Mononuclear cell (primary cell): Measurements from ENCODE around the gene GPR39. TPM values are rescaled to one million over a fixed set of nuclear protein-coding genes. Genes with fewer than 3 reads are reported as not detected.
"Not testable (repeated sequence)": the region's sequence is repeated elsewhere in the genome, so short reads cannot be mapped to it uniquely, and the experiment has no call there.

Experiments
- H3K27me3 ChIP-seq: 2 replicates; pipeline ENCODE4 v1.6.0; 2011; ENCODE audit warnings: low read length, control low read depth; ENCODE audit not compliant: insufficient read depth
- H3K4me1 ChIP-seq: 2 replicates; pipeline ENCODE4 v1.5.1; 2011; ENCODE audit warnings: mild to moderate bottlenecking, low read length, control low read depth; ENCODE audit not compliant: insufficient read depth
- H3K4me3 ChIP-seq: 2 replicates; pipeline ENCODE4 v1.5.1; 2011; ENCODE audit warnings: mild to moderate bottlenecking, low read length, moderate library complexity
- H3K9me3 ChIP-seq: 2 replicates; pipeline ENCODE4 v1.5.1; 2011; ENCODE audit warnings: low read depth, mild to moderate bottlenecking, control low read depth, low read length
- total RNA-seq: library from RNA; depleted of rRNA; stranded (reverse); fragments of >200 nt; gene quantifications from one replicate; pipeline ENCODE4 v1.2.3, GENCODE V29; 2012

GPR39 gene
- total RNA-seq, 1 donor: not detected

- not testable (repeated sequence) for H3K27me3 ChIP-seq, H3K4me1 ChIP-seq, H3K9me3 ChIP-seq, H3K4me3 ChIP-seq
Observed at GRCh38 chr2:132537061-132537460, 120.5 kb downstream of the GPR39 start.

DNA sequence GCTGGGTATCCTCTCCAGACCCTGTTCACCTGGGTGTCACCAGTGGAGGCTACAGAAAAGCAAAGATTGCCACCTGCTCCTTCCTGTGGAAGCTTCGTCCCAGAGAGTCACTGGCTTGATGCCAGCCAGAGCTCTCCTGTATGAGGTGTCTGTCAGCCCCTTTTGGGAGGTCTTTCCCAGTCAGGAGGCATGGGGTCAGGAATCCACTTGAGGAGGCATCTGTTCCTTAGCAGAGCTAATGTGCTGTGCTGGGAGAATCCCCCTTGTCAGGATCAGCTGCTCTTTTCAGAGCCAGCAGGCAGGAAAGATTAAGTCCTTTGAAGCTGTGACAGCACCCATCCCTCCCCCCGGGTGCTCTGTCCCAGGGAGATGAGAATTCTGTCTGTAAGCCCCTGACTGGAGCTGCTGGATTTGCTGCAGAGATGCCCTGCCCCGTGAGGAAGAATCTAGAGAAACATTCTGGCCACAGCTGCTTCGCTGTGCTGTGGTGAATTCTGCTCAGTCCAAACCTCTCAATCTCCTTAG lies 121.8 kb downstream of the GPR39 start:
- Histone ChIP-seq H3K9me3 (no peaks in the 10 kb centered on the region), H3K4me1 (no peaks in the 10 kb centered on the region), H3K4me3 (no peak overlapping the region), H3K27me3 (no peaks in the 10 kb centered on the region)

- no peaks in the 10 kb centered on the region for H3K9me3 ChIP-seq
- H3K27me3 ChIP-seq: no peaks in the 10 kb centered on the region
- no peaks in the 10 kb centered on the region for H3K4me1 ChIP-seq
- H3K4me3 ChIP-seq: no peak overlapping the region
Observed at GRCh38 chr2:132540166-132540565, 123.6 kb downstream of the GPR39 start.

DNA sequence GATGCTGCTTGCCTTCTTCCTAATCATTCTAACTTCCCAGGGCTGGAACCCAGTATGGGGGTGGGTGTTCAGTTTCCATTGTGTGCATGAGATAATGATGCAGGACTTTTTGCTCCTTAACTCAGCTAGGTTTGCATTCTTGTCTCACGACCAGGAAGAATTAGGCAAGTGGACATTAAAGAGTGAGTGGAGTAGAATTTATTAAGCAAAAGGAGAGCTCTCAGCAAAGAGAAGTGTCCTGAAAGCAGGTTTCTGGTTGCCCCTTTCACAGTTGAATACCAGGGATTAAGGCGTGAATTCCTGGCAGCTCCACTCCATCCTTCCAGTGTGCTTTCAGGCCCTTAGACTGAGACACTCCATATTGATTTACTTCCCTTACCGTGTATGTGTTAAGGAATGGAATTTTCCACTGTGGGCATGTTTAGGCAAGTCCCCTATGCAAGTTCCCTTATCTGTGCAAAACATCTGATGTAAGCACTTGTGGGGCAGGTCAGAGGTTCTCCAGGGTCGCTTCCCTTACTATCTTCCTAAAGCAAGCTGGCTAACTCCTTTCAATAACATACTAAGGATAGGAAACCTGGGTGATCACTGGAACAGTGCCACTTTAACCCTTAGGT lies 126.5 kb downstream of the GPR39 start:
- Histone ChIP-seq H3K9me3 (no peaks in the 10 kb centered on the region), H3K4me1 (no peaks in the 10 kb centered on the region), H3K27me3 (no peaks in the 10 kb centered on the region), H3K4me3 (no peak overlapping the region)

DNA sequence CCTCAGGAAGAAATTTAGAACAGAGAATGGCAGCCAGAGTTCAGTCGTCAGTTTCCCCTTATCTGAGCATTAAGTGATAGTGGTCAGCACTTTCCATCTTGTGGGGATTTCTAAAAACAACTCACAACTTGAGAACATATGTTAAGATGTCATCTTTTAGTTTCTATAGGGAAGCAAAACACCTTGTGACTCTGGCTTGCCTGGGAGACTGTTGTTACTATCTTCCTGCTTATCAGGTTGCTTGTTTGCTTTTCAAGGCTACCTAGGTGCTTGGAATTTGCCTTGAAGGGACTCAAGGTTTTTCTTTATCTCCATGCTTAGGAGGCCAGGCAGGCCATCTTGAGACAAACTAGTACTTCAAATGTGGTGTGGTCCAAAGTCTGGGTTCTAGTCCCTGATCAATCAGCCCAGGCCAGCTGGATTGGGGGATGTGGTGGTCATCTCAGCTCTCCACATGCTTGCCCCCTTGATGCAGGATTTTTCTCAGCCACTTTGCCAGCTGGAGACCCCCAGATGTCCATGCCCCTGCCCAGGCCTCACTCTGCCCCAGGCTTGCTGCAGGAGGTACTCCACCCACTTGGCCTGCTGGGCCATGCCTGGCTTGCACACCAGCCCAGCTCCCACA lies 127.5 kb downstream of the GPR39 start:
- Histone ChIP-seq H3K27me3 (no peaks in the 10 kb centered on the region), H3K4me1 (no peaks in the 10 kb centered on the region), H3K4me3 (no peak overlapping the region), H3K9me3 (no peaks in the 10 kb centered on the region)

GRCh38 chr2:132547090-132547687 lies 130.6 kb downstream of the GPR39 start:
- Histone ChIP-seq H3K27me3 (no peaks in the 10 kb centered on the region), H3K4me3 (no peak overlapping the region), H3K4me1 (no peaks in the 10 kb centered on the region), H3K9me3 (no peaks in the 10 kb centered on the region)

DNA sequence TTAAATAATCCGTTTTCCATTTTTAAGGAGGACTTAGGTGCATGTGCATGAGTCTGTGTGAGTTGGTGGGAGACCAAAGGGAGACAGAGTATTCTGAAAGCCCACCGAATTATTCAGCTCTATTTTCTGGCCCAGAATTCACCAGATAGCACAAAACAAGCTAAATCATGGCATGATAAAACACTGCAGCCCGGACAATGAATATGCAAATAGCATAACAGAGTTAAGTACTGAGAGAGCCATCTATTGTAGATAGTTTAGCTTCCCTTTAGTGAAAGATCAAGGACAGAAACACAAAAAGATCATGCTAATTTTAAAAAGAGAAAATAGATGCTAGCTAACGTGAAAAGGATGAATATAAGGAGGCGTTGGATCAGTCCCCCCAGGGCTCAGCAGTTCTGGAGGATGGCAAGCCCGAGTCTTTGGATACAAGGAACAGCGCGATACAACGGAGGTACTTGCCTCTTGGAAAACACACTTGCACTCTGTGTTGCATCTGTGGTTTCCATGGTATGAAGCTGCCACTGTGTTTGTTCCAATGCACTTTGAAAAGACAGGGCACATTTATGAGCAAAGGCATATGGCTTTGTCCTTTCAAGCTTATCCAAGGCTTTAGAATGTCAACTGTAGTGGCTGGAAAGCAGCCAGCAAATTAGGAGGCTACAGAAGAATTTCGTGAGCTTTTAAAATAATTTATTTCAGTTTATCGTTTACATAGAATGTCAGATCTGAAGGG lies 133.5 kb downstream of the GPR39 start:
- no peak overlapping the region for H3K4me3 ChIP-seq
- H3K4me1 ChIP-seq: no peaks in the 10 kb centered on the region
- H3K27me3 ChIP-seq: no peaks in the 10 kb centered on the region
- H3K9me3 ChIP-seq: no peaks in the 10 kb centered on the region

DNA sequence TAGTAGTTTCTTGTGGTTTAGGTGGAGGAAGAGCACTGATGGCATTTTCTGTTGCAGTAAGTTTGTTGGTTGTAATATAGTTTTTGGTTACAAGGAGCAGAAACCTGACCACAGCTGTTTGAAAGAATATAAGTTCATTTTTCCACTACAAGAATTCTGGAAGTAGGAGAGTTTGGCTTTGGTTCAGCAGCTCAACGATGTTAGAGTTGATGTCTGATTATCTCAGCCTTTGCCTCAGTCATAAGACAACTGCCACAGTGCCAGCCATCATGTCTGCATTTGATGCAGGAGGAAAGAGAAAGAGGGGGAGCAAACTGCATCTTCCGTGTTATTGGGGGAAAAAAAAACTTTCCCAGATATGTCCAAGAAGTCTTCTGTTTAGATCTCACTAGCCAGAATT lies 134.3 kb downstream of the GPR39 start:
- H3K4me3 ChIP-seq: no peak overlapping the region
- H3K4me1 ChIP-seq: no peaks in the 10 kb centered on the region
- no peaks in the 10 kb centered on the region for H3K27me3 ChIP-seq
- no peaks in the 10 kb centered on the region for H3K9me3 ChIP-seq

DNA sequence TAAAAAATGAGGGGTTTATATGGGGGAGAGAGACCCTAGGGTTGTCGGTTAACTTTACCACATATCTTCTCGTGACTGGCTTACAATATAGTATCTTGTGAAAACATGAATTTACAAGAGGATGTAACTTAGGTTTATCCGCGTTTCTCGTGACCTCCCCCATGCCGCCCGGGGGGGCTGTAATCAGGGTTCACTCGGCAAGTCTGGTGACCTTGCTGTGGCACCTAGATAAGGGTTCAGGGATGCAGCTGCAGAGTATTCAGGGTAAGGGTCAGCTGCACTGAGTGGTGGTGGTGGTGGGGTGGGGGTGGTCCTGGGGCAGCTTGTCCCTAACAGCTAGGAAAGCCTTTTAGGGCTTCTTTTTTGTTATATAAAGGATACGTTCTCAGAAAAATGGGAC lies 141.1 kb downstream of the GPR39 start:
- no peaks in the 10 kb centered on the region for H3K9me3 ChIP-seq
- no peak overlapping the region for H3K4me3 ChIP-seq
- H3K27me3 ChIP-seq: no peaks in the 10 kb centered on the region
- no peaks in the 10 kb centered on the region for H3K4me1 ChIP-seq

DNA sequence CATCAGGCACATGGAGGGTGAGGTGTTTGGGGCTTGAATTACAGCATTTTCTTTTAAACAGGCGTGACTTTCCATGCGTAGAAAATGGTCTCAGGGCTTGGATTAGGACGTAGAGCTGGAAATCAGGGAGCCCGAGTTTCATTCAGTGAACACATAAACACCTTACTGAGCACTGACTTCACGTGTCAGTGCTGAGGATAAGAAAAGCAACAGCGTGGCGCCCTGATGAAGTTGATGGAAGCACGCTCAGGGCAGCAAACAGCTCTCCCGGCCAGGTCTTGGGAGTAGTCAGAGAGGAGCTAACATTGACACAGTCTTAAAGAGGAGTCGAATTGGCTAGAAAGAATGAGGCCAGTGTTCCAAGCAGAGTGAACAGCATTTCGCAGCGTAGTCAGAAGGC lies 142.7 kb downstream of the GPR39 start:
- Histone ChIP-seq H3K27me3 (no peaks in the 10 kb centered on the region), H3K4me3 (no peak overlapping the region), H3K4me1 (no peaks in the 10 kb centered on the region), H3K9me3 (no peaks in the 10 kb centered on the region)

- Histone ChIP-seq H3K9me3 (no peaks in the 10 kb centered on the region), H3K4me3 (no peak overlapping the region), H3K4me1 (no peaks in the 10 kb centered on the region), H3K27me3 (no peaks in the 10 kb centered on the region)
Observed at GRCh38 chr2:132559921-132560320, 143.3 kb downstream of the GPR39 start.

- no peaks in the 10 kb centered on the region for H3K27me3 ChIP-seq
- H3K9me3 ChIP-seq: no peaks in the 10 kb centered on the region
- no peak overlapping the region for H3K4me3 ChIP-seq
- H3K4me1 ChIP-seq: no peaks in the 10 kb centered on the region
Observed at GRCh38 chr2:132560562-132560961, 144.0 kb downstream of the GPR39 start.

- Histone ChIP-seq H3K9me3 (no peaks in the 10 kb centered on the region), H3K27me3 (no peaks in the 10 kb centered on the region), H3K4me1 (no peaks in the 10 kb centered on the region), H3K4me3 (no peak overlapping the region)
Observed at GRCh38 chr2:132562245-132562644, 145.6 kb downstream of the GPR39 start.

- Histone ChIP-seq H3K27me3 (no peaks in the 10 kb centered on the region), H3K4me1 (no peaks in the 10 kb centered on the region), H3K4me3 (no peak overlapping the region), H3K9me3 (no peaks in the 10 kb centered on the region)
Observed at GRCh38 chr2:132564065-132564464, 147.5 kb downstream of the GPR39 start.

DNA sequence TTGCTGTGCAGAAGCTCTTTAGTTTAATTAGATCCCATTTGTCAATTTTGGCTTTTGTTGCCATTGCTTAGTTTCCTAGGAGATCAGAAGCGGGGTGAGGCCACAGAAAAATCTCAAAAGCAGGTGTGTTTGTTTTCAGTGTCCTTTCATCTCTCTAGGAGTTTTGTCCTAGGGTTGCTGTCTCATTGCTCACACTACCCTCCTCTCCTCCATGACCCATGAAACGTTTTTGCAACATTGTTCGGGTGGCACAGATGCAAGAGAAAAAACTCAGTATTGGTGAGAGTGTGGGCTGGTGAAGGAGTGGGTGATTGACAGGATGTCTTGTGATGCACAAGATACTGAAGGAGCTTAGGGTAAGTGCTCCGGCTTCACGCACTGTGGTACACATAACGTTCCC lies 149.8 kb downstream of the GPR39 start:
- Histone ChIP-seq H3K4me1 (no peaks in the 10 kb centered on the region), H3K4me3 (no peak overlapping the region), H3K27me3 (no peaks in the 10 kb centered on the region), H3K9me3 (no peaks in the 10 kb centered on the region)
